WTC11 (cell line): ENCODE results near the gene PKM. TPM values are rescaled to one million over a fixed set of nuclear protein-coding genes. Genes with fewer than 3 reads are reported as not detected.

Experiments used
- CBFB ChIP-seq: sonication (generic); formaldehyde crosslinking; IDR thresholded peaks from 2 replicates; pipeline ENCODE4 v1.8.1; 2022; ENCODE audit warnings: mild to moderate bottlenecking, low read depth, missing genetic modification reagents
- CREB1 ChIP-seq: sonication (generic); formaldehyde crosslinking; IDR thresholded peaks from 2 replicates; pipeline ENCODE4 v1.8.0; 2023; ENCODE audit warnings: mild to moderate bottlenecking, missing genetic modification reagents
- CREM ChIP-seq: sonication (generic); formaldehyde crosslinking; IDR thresholded peaks from 2 replicates; pipeline ENCODE4 v1.8.1; 2022; ENCODE audit warnings: mild to moderate bottlenecking, missing genetic modification reagents, moderate library complexity
- ETV6 ChIP-seq: sonication (generic); formaldehyde crosslinking; IDR thresholded peaks from 2 replicates; pipeline ENCODE4 v1.8.1; 2022; ENCODE audit warnings: mild to moderate bottlenecking, missing genetic modification reagents
- FOXP1 ChIP-seq: sonication (generic); formaldehyde crosslinking; IDR thresholded peaks from 2 replicates; pipeline ENCODE4 v1.8.0; 2022; ENCODE audit warnings: missing genetic modification reagents, mild to moderate bottlenecking, moderate library complexity, borderline replicate concordance
- GRHL2 ChIP-seq: fragments of 250-450 bp; sonication (Bioruptor Pico); IDR thresholded peaks from 2 replicates; pipeline ENCODE4 v1.8.0; 2022; ENCODE audit warnings: mild to moderate bottlenecking, moderate library complexity; ENCODE audit not compliant: insufficient replicate concordance, severe bottlenecking
- JAZF1 ChIP-seq: fragments of 250-450 bp; sonication (Bioruptor Pico); IDR thresholded peaks from 2 replicates; pipeline ENCODE4 v1.9.0; 2021; ENCODE audit warnings: moderate library complexity, mild to moderate bottlenecking, inconsistent platforms
- NFE2L1 ChIP-seq: sonication (generic); formaldehyde crosslinking; IDR thresholded peaks from 2 replicates; pipeline ENCODE4 v1.8.1; 2023; ENCODE audit warnings: missing genetic modification reagents
- NFYB ChIP-seq: sonication (generic); formaldehyde crosslinking; conservative IDR thresholded peaks from 2 replicates; pipeline ENCODE4 v1.8.0; 2022; ENCODE audit warnings: low read depth, missing genetic modification reagents
- PRRX2 ChIP-seq: fragments of 250-450 bp; sonication (Bioruptor Pico); IDR thresholded peaks from 2 replicates; pipeline ENCODE4 v1.8.0; 2021; ENCODE audit warnings: mild to moderate bottlenecking
- TEAD1 ChIP-seq: sonication (generic); formaldehyde crosslinking; IDR thresholded peaks from 2 replicates; pipeline ENCODE4 v1.8.0; 2022; ENCODE audit warnings: mild to moderate bottlenecking, missing genetic modification reagents
- TEAD4 ChIP-seq: sonication (generic); formaldehyde crosslinking; IDR thresholded peaks from 2 replicates; pipeline ENCODE4 v1.8.0; 2022; ENCODE audit warnings: mild to moderate bottlenecking, missing genetic modification reagents
- ZBTB21 ChIP-seq: sonication (generic); formaldehyde crosslinking; IDR thresholded peaks from 2 replicates; pipeline ENCODE4 v1.8.1; 2023; ENCODE audit warnings: mild to moderate bottlenecking, missing genetic modification reagents, borderline replicate concordance
- ZNF138 ChIP-seq: sonication (generic); formaldehyde crosslinking; conservative IDR thresholded peaks from 2 replicates; pipeline ENCODE4 v1.8.1; 2022; ENCODE audit warnings: mild to moderate bottlenecking, moderate library complexity, missing genetic modification reagents
- ZNF317 ChIP-seq: sonication (generic); formaldehyde crosslinking; IDR thresholded peaks from 2 replicates; pipeline ENCODE4 v1.8.1; 2023; ENCODE audit warnings: low read depth, mild to moderate bottlenecking, moderate library complexity, missing genetic modification reagents, borderline replicate concordance
- total RNA-seq: library from RNA; stranded (reverse); gene quantifications from 3 replicates; pipeline ENCODE4 v1.2.3, GENCODE V29; 2021
- TF ChIP-seq, protein P1 (sequence below): fragments of 250-450 bp; sonication (Bioruptor Pico); IDR thresholded peaks from 2 replicates; pipeline ENCODE4 v1.8.0; 2021; ENCODE audit warnings: mild to moderate bottlenecking
- TF ChIP-seq, protein P2 (sequence below): sonication (generic); formaldehyde crosslinking; IDR thresholded peaks from 2 replicates; pipeline ENCODE4 v1.8.0; 2023; ENCODE audit warnings: missing genetic modification reagents, mild to moderate bottlenecking, borderline replicate concordance
- TF ChIP-seq, protein P3 (sequence below): sonication (generic); formaldehyde crosslinking; IDR thresholded peaks from 2 replicates; pipeline ENCODE4 v1.8.1; 2023; ENCODE audit warnings: mild to moderate bottlenecking, missing genetic modification reagents, moderate library complexity
- TF ChIP-seq, protein P4 (sequence below): sonication (generic); formaldehyde crosslinking; IDR thresholded peaks from 2 replicates; pipeline ENCODE4 v1.8.1; 2023; ENCODE audit warnings: mild to moderate bottlenecking, missing genetic modification reagents
- TF ChIP-seq, protein P5 (sequence below): sonication (generic); formaldehyde crosslinking; IDR thresholded peaks from 2 replicates; pipeline ENCODE4 v1.8.1; 2022; ENCODE audit warnings: low read depth, mild to moderate bottlenecking, moderate library complexity, missing genetic modification reagents, borderline replicate concordance
- TF ChIP-seq, protein P6 (sequence below): fragments of 250-450 bp; sonication (Bioruptor Pico); IDR thresholded peaks from 2 replicates; pipeline ENCODE4 v1.9.0; 2021; ENCODE audit warnings: mild to moderate bottlenecking
- TF ChIP-seq, protein P7 (sequence below): sonication (generic); formaldehyde crosslinking; IDR thresholded peaks from 2 replicates; pipeline ENCODE4 v1.8.1; 2022; ENCODE audit warnings: missing genetic modification reagents, borderline replicate concordance
- TF ChIP-seq, protein P8 (sequence below): sonication (generic); formaldehyde crosslinking; IDR thresholded peaks from 2 replicates; pipeline ENCODE4 v1.8.0; 2023; ENCODE audit warnings: missing genetic modification reagents
- TF ChIP-seq, protein P9 (sequence below): sonication (generic); formaldehyde crosslinking; IDR thresholded peaks from 2 replicates; pipeline ENCODE4 v1.8.1; 2023; ENCODE audit warnings: mild to moderate bottlenecking, missing genetic modification reagents

The PKM gene
- total RNA-seq, 1 experiment from 2014 or later, result 858 TPM

DNA sequence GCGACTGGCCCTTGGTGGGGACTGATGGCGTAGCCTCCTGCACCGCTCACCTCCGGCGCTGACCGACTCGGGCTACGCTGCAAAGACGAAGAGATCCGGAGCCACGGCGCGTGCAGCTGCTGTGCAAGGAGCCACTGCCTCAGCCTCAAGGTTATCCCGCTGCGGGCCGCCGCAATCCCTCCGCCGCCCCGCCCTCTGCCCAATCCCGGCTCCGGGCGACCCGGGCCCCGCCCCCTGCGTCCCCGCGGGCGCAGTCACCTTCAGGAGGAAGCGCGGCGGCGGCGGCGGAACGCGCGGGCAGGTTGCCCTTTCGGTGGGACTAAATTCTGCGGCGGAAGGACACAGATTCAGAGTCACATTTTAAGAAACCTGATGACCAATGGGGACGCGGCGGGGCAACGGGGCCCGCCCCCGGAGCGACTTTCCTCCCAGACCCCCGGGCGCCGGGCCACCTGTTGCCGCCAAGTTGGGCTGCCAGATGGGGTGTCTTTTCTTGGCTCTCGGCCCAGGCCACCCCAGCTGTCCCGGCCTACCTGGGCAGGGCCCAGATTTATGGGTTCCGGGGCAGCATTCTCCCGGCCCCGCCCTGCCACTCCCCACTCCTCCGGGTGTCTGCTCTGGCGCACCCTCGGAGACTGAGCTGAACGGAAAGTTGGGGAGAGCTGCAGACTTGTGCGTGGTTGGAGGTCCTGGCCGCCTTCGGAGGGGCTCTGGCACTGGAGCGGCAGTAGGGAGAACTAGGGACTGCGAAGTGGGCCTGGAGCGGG, at the start of gene PKM (continued):
- TF ChIP-seq, protein P1, sequence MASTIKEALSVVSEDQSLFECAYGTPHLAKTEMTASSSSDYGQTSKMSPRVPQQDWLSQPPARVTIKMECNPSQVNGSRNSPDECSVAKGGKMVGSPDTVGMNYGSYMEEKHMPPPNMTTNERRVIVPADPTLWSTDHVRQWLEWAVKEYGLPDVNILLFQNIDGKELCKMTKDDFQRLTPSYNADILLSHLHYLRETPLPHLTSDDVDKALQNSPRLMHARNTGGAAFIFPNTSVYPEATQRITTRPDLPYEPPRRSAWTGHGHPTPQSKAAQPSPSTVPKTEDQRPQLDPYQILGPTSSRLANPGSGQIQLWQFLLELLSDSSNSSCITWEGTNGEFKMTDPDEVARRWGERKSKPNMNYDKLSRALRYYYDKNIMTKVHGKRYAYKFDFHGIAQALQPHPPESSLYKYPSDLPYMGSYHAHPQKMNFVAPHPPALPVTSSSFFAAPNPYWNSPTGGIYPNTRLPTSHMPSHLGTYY (CRISPR knock-in tag), result no peak
- TF ChIP-seq FOXP1 (peak; percentile 87; the same call in 1 of the 2 replicates), ETV6 (CRISPR knock-in tag) (peak; percentile 90), PRRX2 (CRISPR knock-in tag) (no peak), TEAD1 (CRISPR knock-in tag) (peak; percentile 91), NFYB (CRISPR knock-in tag) (peak; percentile 82), CREB1 (CRISPR knock-in tag) (0 out of 2 replicates have a peak, but pooled peaks have one; percentile 20), CBFB (peak; percentile 55; the same call in 1 of the 2 replicates), ZNF138 (CRISPR knock-in tag) (no peak), JAZF1 (CRISPR knock-in tag) (no peak), TEAD4 (CRISPR knock-in tag) (no peak), NFE2L1 (peak; percentile 65), ZBTB21 (CRISPR knock-in tag) (peak; percentile 60; the same call in 1 of the 2 replicates), GRHL2 (CRISPR knock-in tag) (no peak), ZNF317 (0 out of 2 replicates have a peak, but pooled peaks have one; percentile 48), CREM (CRISPR knock-in tag) (peak; percentile 91)
- TF ChIP-seq, protein P2, sequence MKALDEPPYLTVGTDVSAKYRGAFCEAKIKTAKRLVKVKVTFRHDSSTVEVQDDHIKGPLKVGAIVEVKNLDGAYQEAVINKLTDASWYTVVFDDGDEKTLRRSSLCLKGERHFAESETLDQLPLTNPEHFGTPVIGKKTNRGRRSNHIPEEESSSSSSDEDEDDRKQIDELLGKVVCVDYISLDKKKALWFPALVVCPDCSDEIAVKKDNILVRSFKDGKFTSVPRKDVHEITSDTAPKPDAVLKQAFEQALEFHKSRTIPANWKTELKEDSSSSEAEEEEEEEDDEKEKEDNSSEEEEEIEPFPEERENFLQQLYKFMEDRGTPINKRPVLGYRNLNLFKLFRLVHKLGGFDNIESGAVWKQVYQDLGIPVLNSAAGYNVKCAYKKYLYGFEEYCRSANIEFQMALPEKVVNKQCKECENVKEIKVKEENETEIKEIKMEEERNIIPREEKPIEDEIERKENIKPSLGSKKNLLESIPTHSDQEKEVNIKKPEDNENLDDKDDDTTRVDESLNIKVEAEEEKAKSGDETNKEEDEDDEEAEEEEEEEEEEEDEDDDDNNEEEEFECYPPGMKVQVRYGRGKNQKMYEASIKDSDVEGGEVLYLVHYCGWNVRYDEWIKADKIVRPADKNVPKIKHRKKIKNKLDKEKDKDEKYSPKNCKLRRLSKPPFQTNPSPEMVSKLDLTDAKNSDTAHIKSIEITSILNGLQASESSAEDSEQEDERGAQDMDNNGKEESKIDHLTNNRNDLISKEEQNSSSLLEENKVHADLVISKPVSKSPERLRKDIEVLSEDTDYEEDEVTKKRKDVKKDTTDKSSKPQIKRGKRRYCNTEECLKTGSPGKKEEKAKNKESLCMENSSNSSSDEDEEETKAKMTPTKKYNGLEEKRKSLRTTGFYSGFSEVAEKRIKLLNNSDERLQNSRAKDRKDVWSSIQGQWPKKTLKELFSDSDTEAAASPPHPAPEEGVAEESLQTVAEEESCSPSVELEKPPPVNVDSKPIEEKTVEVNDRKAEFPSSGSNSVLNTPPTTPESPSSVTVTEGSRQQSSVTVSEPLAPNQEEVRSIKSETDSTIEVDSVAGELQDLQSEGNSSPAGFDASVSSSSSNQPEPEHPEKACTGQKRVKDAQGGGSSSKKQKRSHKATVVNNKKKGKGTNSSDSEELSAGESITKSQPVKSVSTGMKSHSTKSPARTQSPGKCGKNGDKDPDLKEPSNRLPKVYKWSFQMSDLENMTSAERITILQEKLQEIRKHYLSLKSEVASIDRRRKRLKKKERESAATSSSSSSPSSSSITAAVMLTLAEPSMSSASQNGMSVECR, result peak; percentile 58; the same call in 1 of the 2 replicates
- TF ChIP-seq, protein P3, sequence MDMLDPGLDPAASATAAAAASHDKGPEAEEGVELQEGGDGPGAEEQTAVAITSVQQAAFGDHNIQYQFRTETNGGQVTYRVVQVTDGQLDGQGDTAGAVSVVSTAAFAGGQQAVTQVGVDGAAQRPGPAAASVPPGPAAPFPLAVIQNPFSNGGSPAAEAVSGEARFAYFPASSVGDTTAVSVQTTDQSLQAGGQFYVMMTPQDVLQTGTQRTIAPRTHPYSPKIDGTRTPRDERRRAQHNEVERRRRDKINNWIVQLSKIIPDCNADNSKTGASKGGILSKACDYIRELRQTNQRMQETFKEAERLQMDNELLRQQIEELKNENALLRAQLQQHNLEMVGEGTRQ, result no peak; the same call in 1 of the 2 replicates
- TF ChIP-seq, protein P4, sequence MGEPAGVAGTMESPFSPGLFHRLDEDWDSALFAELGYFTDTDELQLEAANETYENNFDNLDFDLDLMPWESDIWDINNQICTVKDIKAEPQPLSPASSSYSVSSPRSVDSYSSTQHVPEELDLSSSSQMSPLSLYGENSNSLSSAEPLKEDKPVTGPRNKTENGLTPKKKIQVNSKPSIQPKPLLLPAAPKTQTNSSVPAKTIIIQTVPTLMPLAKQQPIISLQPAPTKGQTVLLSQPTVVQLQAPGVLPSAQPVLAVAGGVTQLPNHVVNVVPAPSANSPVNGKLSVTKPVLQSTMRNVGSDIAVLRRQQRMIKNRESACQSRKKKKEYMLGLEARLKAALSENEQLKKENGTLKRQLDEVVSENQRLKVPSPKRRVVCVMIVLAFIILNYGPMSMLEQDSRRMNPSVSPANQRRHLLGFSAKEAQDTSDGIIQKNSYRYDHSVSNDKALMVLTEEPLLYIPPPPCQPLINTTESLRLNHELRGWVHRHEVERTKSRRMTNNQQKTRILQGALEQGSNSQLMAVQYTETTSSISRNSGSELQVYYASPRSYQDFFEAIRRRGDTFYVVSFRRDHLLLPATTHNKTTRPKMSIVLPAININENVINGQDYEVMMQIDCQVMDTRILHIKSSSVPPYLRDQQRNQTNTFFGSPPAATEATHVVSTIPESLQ (CRISPR knock-in tag), result no peak
- TF ChIP-seq, protein P5, sequence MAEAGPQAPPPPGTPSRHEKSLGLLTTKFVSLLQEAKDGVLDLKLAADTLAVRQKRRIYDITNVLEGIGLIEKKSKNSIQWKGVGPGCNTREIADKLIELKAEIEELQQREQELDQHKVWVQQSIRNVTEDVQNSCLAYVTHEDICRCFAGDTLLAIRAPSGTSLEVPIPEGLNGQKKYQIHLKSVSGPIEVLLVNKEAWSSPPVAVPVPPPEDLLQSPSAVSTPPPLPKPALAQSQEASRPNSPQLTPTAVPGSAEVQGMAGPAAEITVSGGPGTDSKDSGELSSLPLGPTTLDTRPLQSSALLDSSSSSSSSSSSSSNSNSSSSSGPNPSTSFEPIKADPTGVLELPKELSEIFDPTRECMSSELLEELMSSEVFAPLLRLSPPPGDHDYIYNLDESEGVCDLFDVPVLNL (CRISPR knock-in tag), result no peak
- TF ChIP-seq, protein P6, sequence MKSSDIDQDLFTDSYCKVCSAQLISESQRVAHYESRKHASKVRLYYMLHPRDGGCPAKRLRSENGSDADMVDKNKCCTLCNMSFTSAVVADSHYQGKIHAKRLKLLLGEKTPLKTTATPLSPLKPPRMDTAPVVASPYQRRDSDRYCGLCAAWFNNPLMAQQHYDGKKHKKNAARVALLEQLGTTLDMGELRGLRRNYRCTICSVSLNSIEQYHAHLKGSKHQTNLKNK, result no peak
- TF ChIP-seq, protein P7, sequence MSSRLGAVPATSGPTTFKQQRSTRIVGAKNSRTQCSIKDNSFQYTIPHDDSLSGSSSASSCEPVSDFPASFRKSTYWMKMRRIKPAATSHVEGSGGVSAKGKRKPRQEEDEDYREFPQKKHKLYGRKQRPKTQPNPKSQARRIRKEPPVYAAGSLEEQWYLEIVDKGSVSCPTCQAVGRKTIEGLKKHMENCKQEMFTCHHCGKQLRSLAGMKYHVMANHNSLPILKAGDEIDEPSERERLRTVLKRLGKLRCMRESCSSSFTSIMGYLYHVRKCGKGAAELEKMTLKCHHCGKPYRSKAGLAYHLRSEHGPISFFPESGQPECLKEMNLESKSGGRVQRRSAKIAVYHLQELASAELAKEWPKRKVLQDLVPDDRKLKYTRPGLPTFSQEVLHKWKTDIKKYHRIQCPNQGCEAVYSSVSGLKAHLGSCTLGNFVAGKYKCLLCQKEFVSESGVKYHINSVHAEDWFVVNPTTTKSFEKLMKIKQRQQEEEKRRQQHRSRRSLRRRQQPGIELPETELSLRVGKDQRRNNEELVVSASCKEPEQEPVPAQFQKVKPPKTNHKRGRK (CRISPR knock-in tag), result no peak
- TF ChIP-seq, protein P8, sequence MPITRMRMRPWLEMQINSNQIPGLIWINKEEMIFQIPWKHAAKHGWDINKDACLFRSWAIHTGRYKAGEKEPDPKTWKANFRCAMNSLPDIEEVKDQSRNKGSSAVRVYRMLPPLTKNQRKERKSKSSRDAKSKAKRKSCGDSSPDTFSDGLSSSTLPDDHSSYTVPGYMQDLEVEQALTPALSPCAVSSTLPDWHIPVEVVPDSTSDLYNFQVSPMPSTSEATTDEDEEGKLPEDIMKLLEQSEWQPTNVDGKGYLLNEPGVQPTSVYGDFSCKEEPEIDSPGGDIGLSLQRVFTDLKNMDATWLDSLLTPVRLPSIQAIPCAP (CRISPR knock-in tag), result 0 out of 2 replicates have a peak, but pooled peaks have one; percentile 71
- TF ChIP-seq, protein P9, sequence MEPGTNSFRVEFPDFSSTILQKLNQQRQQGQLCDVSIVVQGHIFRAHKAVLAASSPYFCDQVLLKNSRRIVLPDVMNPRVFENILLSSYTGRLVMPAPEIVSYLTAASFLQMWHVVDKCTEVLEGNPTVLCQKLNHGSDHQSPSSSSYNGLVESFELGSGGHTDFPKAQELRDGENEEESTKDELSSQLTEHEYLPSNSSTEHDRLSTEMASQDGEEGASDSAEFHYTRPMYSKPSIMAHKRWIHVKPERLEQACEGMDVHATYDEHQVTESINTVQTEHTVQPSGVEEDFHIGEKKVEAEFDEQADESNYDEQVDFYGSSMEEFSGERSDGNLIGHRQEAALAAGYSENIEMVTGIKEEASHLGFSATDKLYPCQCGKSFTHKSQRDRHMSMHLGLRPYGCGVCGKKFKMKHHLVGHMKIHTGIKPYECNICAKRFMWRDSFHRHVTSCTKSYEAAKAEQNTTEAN, result peak; percentile 72; the same call in 1 of the 2 replicates
